WTC11 (cell line): ENCODE measurements around the gene SARDH. TPM values are rescaled to one million over a fixed set of nuclear protein-coding genes. Genes with fewer than 3 reads are reported as not detected.

ENCODE experiments used
- ATAC-seq: fragments of 200-7000 bp; cut with Tn5 transposase; 2 replicates; pipeline ENCODE4 v1.10.0; 2021; ENCODE audit warnings: mild to moderate bottlenecking, moderate library complexity
- CTCF ChIA-PET: fragments of 300-600 bp; sonication (Branson Sonifier 250); formaldehyde crosslinking; loops from one replicate; lab custom pipeline; 2021; ENCODE audit warnings: antibody characterized with exemption; lab: Charles Lee
- POLR2A ChIA-PET: fragments of 350-600 bp; sonication (Branson Sonifier 250); formaldehyde crosslinking; loops from one replicate; lab custom pipeline; 2021; ENCODE audit warnings: antibody characterized with exemption; lab: Charles Lee
- DNase-seq: peaks from one replicate; pipeline ENCODE4 v3.0.0; 2021; ENCODE audit warnings: low spot score
- H3K27ac Mint-ChIP-seq: 2 replicates; pipeline ENCODE4 v1.8.0; 2021; ENCODE audit warnings: mixed read lengths
- H3K27me3 Mint-ChIP-seq: 2 replicates; pipeline ENCODE4 v1.8.0; 2021; ENCODE audit warnings: low read depth, mild to moderate bottlenecking, moderate library complexity, mixed read lengths
- H3K36me3 Mint-ChIP-seq: 2 replicates; pipeline ENCODE4 v1.8.0; 2021; ENCODE audit warnings: mixed read lengths
- H3K4me1 Mint-ChIP-seq: 2 replicates; pipeline ENCODE4 v1.8.0; 2022; ENCODE audit warnings: mixed read lengths
- H3K4me3 Mint-ChIP-seq: 2 replicates; pipeline ENCODE4 v1.8.0; 2021; ENCODE audit warnings: mild to moderate bottlenecking, moderate library complexity, mixed read lengths
- H3K9me3 Mint-ChIP-seq: 2 replicates; pipeline ENCODE4 v1.8.0; 2021; ENCODE audit warnings: mixed read lengths
- ETV6 ChIP-seq: sonication (generic); formaldehyde crosslinking; IDR thresholded peaks from 2 replicates; pipeline ENCODE4 v1.8.1; 2022; ENCODE audit warnings: mild to moderate bottlenecking, missing genetic modification reagents
- FOXJ3 ChIP-seq: sonication (generic); formaldehyde crosslinking; IDR thresholded peaks from 2 replicates; pipeline ENCODE4 v1.9.0; 2021; ENCODE audit warnings: missing genetic modification reagents, mild to moderate bottlenecking, borderline replicate concordance
- MLX ChIP-seq: sonication (generic); formaldehyde crosslinking; IDR thresholded peaks from 2 replicates; pipeline ENCODE4 v1.8.1; 2023; ENCODE audit warnings: mild to moderate bottlenecking, missing genetic modification reagents, moderate library complexity
- NR3C1 ChIP-seq: sonication (generic); formaldehyde crosslinking; conservative IDR thresholded peaks from 2 replicates; pipeline ENCODE4 v1.8.1; 2023; ENCODE audit warnings: low read depth, mild to moderate bottlenecking, missing genetic modification reagents
- TEAD1 ChIP-seq: sonication (generic); formaldehyde crosslinking; IDR thresholded peaks from 2 replicates; pipeline ENCODE4 v1.8.0; 2022; ENCODE audit warnings: mild to moderate bottlenecking, missing genetic modification reagents
- USF2 ChIP-seq: sonication (generic); formaldehyde crosslinking; IDR thresholded peaks from 2 replicates; pipeline ENCODE4 v1.8.1; 2023; ENCODE audit warnings: mild to moderate bottlenecking, missing genetic modification reagents, moderate library complexity
- ZNF232 ChIP-seq: sonication (generic); formaldehyde crosslinking; IDR thresholded peaks from 2 replicates; pipeline ENCODE4 v1.8.0; 2022; ENCODE audit warnings: mild to moderate bottlenecking, missing genetic modification reagents
- ZNF281 ChIP-seq: sonication (generic); formaldehyde crosslinking; IDR thresholded peaks from 2 replicates; pipeline ENCODE4 v1.8.0; 2023; ENCODE audit warnings: mild to moderate bottlenecking, missing genetic modification reagents
- ZNF512 ChIP-seq: sonication (generic); formaldehyde crosslinking; IDR thresholded peaks from 2 replicates; pipeline ENCODE4 v1.8.1; 2022; ENCODE audit warnings: missing genetic modification reagents, borderline replicate concordance
- ZSCAN18 ChIP-seq: fragments of 250-450 bp; sonication (Bioruptor Pico); IDR thresholded peaks from 2 replicates; pipeline ENCODE4 v2.1.2; 2022; ENCODE audit warnings: mild to moderate bottlenecking, moderate library complexity
- total RNA-seq: library from RNA; stranded (reverse); gene quantifications from 3 replicates; pipeline ENCODE4 v1.2.3, GENCODE V29; 2021
- TF ChIP-seq, protein P1 (sequence below): fragments of 250-450 bp; sonication (Bioruptor Pico); IDR thresholded peaks from 2 replicates; pipeline ENCODE4 v1.9.0; 2021; ENCODE audit warnings: mild to moderate bottlenecking
- TF ChIP-seq, protein P2 (sequence below): fragments of 250-450 bp; sonication (Bioruptor Pico); IDR thresholded peaks from 2 replicates; pipeline ENCODE4 v1.9.0; 2021; ENCODE audit warnings: mild to moderate bottlenecking, borderline replicate concordance

SARDH gene
- total RNA-seq, 1 experiment from 2014 or later = 8.5 TPM

DNA sequence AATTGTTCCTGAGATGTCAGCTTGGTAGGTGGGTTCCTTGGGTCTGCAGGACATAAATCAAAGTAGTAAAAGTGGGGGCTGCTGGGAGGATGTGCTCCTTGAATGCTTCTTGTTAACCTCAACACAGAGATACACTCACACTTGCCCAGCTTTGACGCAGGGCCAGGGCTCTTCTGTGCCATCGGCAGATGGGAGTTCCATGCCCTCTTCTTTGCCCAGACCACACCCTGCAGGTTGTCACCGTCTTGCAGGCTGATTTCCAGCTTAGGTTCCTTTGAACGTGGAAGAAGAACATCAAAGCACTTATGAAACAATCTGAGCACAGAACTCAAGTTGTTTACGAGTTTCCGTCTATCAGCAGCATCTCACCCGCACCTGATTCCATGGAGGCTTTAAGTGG is 91.0 kb downstream of the SARDH start (continued):
- TF ChIP-seq, protein P1, sequence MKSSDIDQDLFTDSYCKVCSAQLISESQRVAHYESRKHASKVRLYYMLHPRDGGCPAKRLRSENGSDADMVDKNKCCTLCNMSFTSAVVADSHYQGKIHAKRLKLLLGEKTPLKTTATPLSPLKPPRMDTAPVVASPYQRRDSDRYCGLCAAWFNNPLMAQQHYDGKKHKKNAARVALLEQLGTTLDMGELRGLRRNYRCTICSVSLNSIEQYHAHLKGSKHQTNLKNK (CRISPR knock-in tag) = no peak
- TF ChIP-seq ETV6 = no peak
- no peak for TF ChIP-seq ZNF281 (CRISPR knock-in tag)
- TF ChIP-seq ZNF232 = no peak
- no peak for TF ChIP-seq ZSCAN18 (CRISPR knock-in tag)
- no peak for TF ChIP-seq ZNF512 (CRISPR knock-in tag)

DNA sequence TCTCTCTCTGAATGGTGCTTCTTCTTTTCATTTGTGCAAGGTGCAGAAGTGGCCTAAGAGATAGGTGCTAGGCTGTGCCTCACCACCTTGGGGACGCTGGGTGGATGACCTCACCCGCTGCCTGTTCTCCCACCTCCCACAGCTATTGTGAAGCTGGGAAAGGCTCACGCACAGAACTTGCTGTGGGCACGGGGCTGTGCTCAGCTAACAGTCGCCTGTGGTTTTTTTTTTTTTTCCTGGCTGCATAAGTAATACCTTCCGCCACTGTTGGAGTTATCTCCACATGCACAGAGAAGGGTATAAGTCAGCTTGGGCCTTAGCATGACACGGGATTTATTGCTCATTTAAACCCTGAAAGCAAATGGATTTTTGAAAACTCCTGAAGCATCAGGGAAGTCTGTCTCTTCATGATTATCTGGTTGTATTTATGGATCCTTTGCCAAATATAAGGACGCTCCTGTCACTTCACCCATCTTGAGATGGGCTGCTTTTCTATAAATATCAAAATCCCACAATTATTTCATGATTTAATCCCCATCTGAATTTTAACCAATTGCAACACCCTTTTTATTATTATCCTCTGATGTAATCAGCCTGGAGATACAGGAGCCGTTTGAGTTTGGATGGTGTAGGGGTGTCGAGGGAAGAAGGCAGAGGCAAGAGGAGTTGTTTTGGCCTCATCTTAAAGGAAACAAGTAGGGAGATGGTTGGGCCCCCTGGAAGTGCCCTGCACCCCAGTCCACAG is 93.0 kb downstream of the SARDH start:
- ATAC-seq = no peak
- H3K4me3 Mint-ChIP-seq = no peak overlapping the region
- CTCF ChIA-PET = interaction anchor here (0.6 to 1.2 kb wide), 2 partner anchors 20 to 159 kb away, joined by 3 read pairs; no protein-coding TSS in a partner anchor
- POLR2A ChIA-PET = interaction anchor here (0.6 kb wide), 1 partner anchor 767 kb away, joined by 3 read pairs; the partner anchor contains the start of gene SPACA9
- no peaks in the 10 kb centered on the region for H3K9me3 Mint-ChIP-seq
- TF ChIP-seq FOXJ3 (CRISPR knock-in tag) (no peak), USF2 (CRISPR knock-in tag) (no peak), NR3C1 (CRISPR knock-in tag) (no peak), TEAD1 (CRISPR knock-in tag) (no peak), MLX (CRISPR knock-in tag) (no peak)
- TF ChIP-seq, protein P2, sequence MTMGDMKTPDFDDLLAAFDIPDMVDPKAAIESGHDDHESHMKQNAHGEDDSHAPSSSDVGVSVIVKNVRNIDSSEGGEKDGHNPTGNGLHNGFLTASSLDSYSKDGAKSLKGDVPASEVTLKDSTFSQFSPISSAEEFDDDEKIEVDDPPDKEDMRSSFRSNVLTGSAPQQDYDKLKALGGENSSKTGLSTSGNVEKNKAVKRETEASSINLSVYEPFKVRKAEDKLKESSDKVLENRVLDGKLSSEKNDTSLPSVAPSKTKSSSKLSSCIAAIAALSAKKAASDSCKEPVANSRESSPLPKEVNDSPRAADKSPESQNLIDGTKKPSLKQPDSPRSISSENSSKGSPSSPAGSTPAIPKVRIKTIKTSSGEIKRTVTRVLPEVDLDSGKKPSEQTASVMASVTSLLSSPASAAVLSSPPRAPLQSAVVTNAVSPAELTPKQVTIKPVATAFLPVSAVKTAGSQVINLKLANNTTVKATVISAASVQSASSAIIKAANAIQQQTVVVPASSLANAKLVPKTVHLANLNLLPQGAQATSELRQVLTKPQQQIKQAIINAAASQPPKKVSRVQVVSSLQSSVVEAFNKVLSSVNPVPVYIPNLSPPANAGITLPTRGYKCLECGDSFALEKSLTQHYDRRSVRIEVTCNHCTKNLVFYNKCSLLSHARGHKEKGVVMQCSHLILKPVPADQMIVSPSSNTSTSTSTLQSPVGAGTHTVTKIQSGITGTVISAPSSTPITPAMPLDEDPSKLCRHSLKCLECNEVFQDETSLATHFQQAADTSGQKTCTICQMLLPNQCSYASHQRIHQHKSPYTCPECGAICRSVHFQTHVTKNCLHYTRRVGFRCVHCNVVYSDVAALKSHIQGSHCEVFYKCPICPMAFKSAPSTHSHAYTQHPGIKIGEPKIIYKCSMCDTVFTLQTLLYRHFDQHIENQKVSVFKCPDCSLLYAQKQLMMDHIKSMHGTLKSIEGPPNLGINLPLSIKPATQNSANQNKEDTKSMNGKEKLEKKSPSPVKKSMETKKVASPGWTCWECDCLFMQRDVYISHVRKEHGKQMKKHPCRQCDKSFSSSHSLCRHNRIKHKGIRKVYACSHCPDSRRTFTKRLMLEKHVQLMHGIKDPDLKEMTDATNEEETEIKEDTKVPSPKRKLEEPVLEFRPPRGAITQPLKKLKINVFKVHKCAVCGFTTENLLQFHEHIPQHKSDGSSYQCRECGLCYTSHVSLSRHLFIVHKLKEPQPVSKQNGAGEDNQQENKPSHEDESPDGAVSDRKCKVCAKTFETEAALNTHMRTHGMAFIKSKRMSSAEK = no peak
- TF ChIP-seq, all 79 proteins: peak for 0
- Mint-ChIP-seq H3K27ac (no peak overlapping the region), H3K27me3 (no peaks in the 10 kb centered on the region), H3K4me1 (no peaks in the 10 kb centered on the region), H3K36me3 (no peaks in the 10 kb centered on the region)
- no peak for DNase-seq
